ENCODE results near the gene TMEM221. TPM values are rescaled to one million over a fixed set of nuclear protein-coding genes. Genes with fewer than 3 reads are reported as not detected.

Gene TMEM221
- total and polyA plus RNA-seq, 10 of the 15 experiments (the other 5 are each of a cell fraction or from before 2014, with no cell fraction given), result 0.04 to 0.24 TPM; not detected in 8

DNA sequence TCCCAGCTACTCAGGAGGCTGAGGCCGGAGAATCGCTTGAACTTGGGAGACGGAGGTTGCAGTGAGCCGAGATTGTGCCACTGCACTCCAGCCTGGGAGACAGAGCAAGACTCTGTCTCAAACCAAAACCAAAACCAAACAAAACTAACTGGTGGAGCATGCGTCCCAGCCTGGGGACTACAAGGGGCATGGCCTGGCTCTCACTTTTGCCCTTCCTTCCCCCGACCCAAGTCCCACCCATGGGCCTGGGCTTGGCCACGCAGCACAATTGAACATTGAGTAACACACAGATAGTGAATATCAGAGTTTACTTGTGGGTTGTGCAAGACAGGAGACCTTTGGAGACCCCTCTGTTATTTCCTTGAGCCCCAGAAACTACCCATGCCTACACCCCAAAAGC lies 13.2 kb downstream of the TMEM221 start:
- no peaks in the 10 kb centered on the region for H3K36me3 ChIP-seq (ENCODE audit: control insufficient read depth in 2 of 2, insufficient read depth in 2 of 2, low read length in 1 of 2)
- intact Hi-C loops (cut with micrococcal nuclease; ENCODE audit: unreplicated experiment) (no loop called here), in situ Hi-C loops (cut with MboI) (no loop called here)
- H3K9me3 ChIP-seq (replicated peaks; ENCODE audit: control insufficient read depth, insufficient read depth, low read length), result no peaks in the 10 kb centered on the region; the same call in 2 of the 3 replicates
- TF ChIP-seq RAD51 (IDR thresholded peaks at IDR 0.05), result no peak
- TF ChIP-seq SREBF1 (IDR thresholded peaks at IDR 0.05; ENCODE audit: low read length), result no peak
- TF ChIP-seq, protein P1, sequence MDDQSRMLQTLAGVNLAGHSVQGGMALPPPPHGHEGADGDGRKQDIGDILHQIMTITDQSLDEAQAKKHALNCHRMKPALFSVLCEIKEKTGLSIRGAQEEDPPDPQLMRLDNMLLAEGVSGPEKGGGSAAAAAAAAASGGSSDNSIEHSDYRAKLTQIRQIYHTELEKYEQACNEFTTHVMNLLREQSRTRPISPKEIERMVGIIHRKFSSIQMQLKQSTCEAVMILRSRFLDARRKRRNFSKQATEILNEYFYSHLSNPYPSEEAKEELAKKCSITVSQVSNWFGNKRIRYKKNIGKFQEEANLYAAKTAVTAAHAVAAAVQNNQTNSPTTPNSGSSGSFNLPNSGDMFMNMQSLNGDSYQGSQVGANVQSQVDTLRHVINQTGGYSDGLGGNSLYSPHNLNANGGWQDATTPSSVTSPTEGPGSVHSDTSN (IDR thresholded peaks at IDR 0.05; ENCODE audit: insufficient replicate concordance, low read depth, low read length), result no peak
- TF ChIP-seq CHD1 (IDR thresholded peaks at IDR 0.05; ENCODE audit: low read depth, low read length), result no peak
- TF ChIP-seq, protein P2, sequence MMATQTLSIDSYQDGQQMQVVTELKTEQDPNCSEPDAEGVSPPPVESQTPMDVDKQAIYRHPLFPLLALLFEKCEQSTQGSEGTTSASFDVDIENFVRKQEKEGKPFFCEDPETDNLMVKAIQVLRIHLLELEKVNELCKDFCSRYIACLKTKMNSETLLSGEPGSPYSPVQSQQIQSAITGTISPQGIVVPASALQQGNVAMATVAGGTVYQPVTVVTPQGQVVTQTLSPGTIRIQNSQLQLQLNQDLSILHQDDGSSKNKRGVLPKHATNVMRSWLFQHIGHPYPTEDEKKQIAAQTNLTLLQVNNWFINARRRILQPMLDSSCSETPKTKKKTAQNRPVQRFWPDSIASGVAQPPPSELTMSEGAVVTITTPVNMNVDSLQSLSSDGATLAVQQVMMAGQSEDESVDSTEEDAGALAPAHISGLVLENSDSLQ (IDR thresholded peaks at IDR 0.05), result no peak
- TF ChIP-seq USF1 (IDR thresholded peaks at IDR 0.05; ENCODE audit: borderline replicate concordance, extremely low read length, insufficient read depth, low read depth, low read length), result no peak
- TF ChIP-seq MYC (IDR thresholded peaks at IDR 0.05; ENCODE audit: insufficient read depth, insufficient read length, insufficient replicate concordance, low read length, severe bottlenecking), result no peak
- TF ChIP-seq SIN3A (IDR thresholded peaks at IDR 0.05; ENCODE audit: low read depth, low read length), result no peak
- TF ChIP-seq SRF (IDR thresholded peaks at IDR 0.05; ENCODE audit: low read depth in 2 of 2, low read length in 2 of 2), result no peak
- TF ChIP-seq BMI1 (IDR thresholded peaks at IDR 0.05; ENCODE audit: borderline replicate concordance), result no peak
- SMC1A ChIA-PET (ENCODE audit: uncharacterized antibody, unreplicated experiment), result no interaction called here
- 55% methylated on average over 7 of the region's 7 CpGs for WGBS (ENCODE audit: insufficient coverage, insufficient replicate concordance, low lambda C conversion rate, missing lambda C conversion rate)
- POLR2A ChIA-PET, result no interaction called here
- H3K9ac ChIP-seq (ENCODE audit: control insufficient read depth, insufficient read depth, low read length), result no peak overlapping the region
- ATAC-seq, result no peak
- H3K4me3 ChIP-seq, result no peak overlapping the region
- no peak overlapping the region for H3K4me2 ChIP-seq (ENCODE audit: control insufficient read depth, insufficient read depth)
- no peaks in the 10 kb centered on the region for H3K4me1 ChIP-seq (ENCODE audit: control insufficient read depth, insufficient read depth, low read length)
- RAD21 ChIA-PET (ENCODE audit: unreplicated experiment), result no interaction called here
- CTCF ChIA-PET, result no interaction called here
- FAIRE-seq, result no peak
- H4K20me1 ChIP-seq (ENCODE audit: control insufficient read depth, insufficient read depth), result no peaks in the 10 kb centered on the region
- no peak overlapping the region for H3K27ac ChIP-seq (ENCODE audit: control insufficient read depth, insufficient read depth)
- no TSS peak for BruUV-seq (replicated peaks)
- H3K27me3 ChIP-seq (replicated peaks in 1 of 2; ENCODE audit: control insufficient read depth in 2 of 2, insufficient read depth in 2 of 2, low read length in 1 of 2), result no peaks in the 10 kb centered on the region
- H2AFZ ChIP-seq (ENCODE audit: control insufficient read depth, low read depth, low read length), result no peak overlapping the region
- no peak for DNase-seq (ENCODE audit: low read depth, low spot score)
- no peaks in the 10 kb centered on the region for H3K79me2 ChIP-seq (ENCODE audit: control insufficient read depth, insufficient read depth, low read length)
